ENCODE measurements around the gene NT5C.
A peak's percentile ranks its signal among the peaks of the same experiment; 100 is the strongest.
"Not testable (repeated sequence)": the region's sequence is repeated elsewhere in the genome, so short reads cannot be mapped to it uniquely, and the experiment has no call there.

Gene NT5C

DNA sequence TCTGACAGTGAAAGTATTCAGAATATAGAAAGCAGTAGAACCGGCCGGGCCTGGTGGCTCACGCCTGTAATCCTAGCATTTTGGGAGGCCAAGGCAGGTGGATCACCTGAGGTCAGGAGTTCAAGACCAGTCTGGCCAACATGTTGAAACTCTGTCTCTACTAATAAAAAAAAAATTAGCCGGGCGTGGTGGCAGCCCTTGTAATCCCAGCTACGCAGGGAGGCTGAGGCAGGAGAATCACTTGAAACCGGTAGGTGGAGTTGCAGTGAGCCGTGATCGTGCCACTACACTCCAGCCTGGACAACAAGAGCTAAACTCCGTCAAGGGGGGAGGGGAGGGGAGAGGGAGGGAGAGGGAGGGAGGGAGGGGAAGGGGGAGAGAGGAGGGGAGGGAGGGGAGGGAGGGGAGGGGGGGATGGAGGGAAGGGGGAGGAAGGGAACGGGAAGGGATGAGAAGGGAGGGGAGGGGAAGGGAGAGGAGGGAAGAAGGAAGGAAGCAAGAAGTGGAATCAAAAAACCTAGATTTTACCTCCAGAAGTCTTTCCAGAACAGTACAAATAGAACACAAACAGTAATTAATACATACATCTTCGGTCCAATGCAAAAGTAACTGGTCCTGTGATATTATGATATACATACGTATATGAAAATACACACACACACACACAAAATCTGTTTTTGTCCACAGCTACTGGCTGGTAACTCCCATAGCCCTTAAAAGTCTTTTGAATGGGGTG is 10.9 kb upstream of the NT5C start:
- DNase-seq, result no peak

DNA sequence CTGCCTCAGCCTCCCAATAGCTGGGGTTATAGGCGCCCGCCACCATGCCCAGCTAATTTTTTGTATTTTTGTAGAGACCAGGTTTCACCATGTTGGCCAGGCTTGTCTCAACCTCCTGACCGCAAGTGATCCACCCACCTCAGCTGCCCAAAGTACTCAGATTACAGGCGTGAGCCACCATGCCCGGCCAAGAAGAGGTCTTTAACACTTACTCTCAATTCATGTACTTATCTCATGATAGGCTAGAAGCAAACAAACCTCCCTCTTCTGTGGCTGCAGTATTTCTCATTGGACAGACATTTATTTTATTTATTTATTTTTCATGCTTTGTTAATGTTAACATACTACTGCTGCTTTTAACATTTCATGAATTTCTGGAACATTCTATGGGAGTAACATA is 7.0 kb upstream of the NT5C start:
- no peak for DNase-seq

DNA sequence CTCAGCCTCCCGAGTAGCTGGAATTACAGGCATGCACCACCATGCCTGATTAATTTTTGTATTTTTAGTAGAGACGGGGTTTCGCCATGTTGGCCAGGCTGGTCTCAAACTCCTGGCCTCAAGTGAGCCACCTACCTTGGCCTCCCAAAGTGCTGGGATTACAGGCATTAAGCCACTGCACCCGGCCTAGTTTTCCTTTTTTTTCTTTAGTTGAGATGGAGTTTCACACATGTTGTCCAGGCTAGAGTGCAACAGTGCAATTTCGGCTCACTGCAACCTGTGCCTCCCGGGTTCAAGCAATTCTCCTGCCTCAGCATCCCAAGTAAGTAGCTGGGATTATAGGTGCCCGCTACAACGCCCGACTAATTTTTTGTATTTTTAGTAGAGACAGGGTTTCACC is 6.2 kb upstream of the NT5C start:
- DNase-seq, result not testable (repeated sequence)

DNA sequence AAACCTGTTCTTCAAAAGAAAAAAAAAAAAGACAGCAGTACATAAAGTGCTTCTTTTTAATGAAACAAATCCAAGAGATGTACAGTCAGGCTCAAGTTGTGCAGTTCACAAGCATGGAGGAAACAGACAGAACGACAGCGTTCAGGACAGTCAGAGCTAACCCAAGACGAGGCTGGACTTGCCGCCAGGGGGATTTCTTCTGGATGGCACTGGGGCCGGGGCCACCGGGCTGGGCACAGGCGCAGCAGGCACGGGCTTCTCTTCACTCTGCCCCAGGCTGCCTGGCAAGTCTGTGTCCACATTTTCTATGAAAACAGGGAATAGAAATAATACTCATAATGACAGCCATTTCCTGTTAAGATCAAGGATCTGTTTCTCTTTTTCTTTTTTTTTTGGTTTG is 4.4 kb upstream of the NT5C start:
- no peak for DNase-seq

DNA sequence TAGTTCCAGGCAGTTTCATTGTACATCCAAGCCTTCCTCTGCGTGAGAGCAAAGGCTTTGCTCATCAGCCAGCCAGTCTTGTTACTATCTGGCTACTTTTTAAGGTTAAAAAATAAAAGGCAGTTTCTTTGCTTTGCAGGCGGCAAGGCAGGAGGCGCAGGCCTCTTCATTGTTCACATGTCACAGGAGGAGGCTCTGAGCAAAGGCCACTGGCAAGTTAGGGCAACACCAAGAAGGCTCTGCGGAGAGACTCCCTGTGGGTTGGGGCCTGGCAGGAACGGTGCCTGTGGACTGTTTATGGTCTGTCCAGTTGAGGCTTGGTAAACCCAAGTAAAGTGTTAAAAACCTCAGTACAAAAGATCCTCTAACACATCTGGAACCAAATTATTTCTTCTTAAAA is 3.9 kb upstream of the NT5C start:
- no peak for DNase-seq

DNA sequence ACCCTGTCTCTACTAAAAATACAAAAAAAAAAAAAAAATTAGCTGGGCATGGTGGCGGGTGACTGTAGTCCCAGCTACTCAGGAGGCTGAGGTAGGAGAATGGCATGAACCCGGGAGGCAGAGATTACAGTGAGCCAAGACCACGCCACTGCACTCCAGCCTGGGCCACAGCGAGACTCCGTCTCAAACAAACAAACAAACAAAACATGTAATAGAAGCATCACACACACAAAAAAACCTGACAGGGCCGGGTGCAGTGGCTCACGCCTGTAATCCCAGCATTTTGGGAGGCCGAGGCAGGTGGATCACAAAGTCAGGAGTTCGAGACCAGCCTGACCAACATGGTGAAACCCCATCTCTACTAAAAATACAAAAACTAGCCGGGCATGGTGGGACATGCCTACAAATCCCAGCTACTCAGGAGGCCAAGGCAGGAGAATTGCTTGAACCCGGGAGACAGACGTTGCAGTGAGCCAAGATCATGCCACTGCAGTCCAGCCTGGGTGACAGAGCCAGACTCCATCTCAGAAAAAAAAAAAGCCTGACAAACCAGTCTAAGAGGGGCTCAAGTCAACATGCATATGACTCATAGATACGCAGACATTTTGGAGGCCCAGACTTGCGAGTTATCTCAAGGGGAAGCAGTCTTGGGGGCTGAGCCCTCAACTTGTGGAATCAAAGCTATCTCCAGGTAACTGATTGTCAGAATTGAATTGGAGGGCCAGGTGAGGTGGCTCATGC is 2.2 kb upstream of the NT5C start:
- not testable (repeated sequence) for DNase-seq

DNA sequence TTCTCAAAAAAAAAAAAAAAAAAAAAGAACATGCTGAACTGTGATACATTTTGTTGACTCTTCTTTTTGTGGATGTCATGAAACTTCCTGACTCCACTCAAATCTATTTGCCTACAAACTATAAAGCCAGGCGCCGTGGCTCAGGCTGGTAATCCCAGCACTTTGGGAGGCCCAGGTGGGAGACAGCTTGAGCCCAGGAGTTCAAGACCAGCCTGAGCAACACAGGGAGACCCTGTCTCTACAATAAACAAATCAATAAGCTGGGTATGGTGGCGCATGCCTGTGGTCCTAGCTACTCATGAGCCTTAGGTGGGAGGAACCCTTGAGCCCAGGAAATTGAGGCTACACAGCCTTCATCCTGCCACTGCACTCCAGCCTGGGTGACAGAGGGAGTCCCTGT is 1.5 kb upstream of the NT5C start:
- DNase-seq, result no peak

DNA sequence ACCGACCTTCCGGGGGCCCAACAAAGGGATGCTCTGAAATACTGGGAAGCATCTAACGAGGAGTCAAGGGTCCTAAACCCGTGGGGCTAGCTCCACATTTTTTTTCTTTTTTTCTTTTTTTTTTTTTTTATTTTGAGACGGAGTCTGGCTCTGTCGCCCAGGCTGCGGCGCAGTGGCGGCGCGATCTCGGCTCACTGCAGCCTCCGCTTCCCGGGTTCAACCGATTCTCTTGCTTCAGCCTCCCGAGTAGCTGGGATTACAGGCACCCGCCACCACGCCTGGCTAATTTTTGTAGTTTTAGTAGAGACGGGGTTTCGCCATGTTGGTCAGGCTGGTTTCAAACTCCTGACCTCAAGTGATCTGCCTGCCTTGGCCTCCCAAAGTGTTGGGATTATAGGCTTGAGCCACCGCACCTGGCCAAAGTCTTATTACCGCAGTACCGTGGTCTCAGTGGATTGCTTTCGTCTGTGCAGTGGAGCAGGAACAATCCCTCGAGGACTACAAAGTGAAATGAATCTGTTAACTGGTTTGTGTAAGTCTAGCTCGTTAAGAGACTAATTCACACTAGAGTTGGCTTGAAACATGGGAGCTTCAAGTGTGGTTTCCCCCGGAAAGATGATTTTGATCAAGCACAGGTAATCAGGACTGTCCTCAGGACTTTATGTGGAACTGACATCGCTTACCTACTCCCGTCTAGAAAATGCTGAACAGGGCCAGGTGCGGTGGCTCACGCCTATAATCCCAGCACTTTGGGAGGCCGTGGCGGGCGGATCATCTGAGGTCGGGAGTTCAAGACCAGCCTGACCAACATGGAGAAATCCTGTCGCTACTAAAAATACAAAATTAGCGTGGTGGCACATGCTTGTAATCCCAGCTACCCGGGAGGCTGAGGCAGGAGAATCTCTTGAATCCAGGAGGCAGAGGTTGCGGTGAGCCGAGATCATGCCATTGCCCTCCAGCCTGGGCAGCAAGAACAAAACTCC is 767 bp upstream of the NT5C start:
- not testable (repeated sequence) for DNase-seq

DNA sequence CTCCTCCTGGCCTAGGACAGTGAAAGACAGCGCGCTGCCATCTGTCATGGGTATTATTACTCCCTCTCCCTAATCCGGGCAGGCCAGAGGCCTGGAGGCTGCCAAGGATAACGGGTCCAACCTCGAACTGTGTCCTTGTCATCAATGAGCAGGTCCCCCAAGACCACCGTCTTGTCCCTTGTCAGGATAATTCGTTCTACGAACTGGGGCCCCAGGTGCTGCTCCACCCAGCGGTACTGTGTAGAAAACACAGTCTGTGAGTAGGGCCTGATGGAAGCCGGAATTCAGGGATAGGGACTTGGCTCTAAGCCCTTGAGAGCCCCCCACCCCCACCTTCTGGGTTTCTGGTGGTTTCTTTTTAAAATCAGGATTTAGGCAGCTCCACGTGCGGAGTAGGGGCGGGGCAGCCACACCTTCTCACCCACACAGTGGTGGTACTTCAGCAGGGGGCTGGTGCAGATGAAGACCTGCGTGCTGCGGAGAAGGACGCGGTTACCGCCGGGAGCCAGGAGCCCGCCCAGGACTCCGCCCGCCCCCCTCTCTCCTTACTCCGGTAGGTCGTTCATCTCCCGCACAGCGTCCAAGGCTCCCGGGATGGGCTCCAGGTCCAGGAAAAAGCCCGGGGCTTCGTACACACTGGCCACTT is 787 bp downstream of the NT5C start:
- DNase-seq, result peak; percentile 46

DNA sequence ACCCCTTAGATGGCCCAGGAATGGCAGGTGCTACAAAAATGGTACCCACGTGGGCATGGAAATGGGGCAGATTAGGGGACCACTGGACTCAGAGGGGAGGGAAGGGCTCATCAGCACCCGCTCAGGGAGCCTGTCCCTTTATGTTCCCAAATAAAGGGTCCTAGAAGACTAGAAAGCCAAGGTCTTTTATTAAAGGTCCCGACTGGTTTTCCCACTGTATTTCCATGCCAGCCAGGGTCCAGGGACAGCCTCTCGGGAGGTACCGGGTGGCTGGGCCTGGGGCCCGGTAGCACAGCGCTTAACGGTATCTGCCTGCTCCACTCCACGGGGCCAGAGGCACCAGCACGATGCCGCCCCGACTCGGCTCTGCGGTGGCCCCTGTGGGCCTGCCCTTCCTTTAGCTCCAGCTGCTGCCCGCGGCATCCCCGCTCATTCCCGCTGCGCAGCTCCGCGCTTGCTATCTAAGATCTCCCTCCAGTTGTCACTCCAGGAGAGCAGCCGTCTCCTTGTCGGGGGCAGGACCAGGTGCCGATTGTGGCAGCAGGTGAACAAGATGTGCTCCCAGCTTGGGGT is 1.4 kb downstream of the NT5C start:
- no peak for DNase-seq

DNA sequence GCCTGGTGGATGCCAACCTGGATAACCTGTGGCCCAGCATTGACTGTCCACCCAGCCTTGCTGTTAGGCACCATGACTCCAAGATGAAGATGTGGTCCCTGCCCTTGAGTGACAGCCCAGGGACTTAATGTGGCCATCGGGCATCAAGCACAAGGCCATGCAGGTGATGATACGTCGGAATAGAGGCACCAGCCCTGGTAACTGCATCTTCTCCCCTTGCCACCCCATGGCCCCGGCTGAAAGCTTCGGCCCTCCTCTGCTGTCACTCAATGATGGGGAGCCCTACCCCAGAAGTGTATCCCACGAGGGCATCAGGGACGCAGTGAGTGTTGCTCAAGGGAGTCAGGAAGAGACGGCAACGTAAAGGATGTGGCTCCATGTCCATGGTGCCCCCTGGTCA is 2.0 kb downstream of the NT5C start:
- DNase-seq, result no peak

DNA sequence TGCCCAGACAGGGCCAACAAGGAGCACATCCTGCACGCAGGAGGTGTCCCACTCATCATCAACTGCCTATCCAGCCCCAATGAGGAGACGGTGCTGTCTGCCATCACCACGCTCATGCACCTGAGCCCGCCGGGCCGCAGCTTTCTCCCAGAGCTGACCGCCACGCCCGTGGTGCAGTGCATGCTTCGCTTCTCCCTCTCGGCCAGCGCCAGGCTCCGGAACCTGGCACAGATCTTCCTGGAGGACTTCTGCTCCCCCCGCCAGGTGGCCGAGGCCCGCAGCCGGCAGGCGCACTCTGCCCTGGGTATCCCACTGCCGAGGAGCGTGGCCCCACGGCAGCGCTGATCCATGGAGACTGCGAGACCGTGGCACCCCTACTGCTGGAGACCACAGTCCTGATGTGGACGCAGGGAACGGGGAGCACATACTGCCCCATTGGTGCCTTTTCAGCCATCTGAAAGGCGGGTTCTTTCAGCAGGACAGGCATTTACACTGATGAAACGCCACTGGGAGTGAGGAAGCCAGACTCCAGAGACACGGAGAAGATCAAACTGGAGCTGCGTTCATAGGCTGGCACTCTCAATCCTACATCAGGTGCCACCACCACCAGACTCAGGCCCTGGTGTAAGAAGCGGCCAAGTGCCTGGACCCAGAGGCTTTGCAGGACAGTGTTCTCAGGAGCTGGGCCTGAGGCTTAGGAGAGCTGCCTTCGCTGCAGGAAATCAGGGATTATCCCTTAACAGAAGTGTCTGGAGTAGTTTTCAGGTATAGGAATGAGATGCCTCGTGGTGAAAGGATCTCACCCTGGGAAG is 2.6 kb downstream of the NT5C start:
- DNase-seq, result no peak

DNA sequence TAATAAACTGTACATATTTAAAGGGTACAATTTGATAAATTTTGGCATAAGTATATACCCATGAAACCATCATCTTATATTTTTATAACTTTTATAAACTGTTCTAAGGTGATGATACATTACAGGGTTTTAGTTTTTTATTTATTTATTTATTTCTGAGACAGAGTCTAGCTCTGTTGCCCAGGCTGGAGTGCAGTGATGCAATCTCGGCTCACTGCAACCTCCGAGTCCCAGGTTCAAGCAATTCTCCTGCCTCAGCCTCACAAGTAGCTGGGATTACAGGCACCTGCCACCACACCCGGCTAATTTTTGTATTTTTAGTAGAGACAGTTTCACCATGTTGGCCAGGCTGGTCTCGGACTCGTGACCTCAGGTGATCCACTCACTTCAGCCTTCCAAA is 3.6 kb downstream of the NT5C start:
- not testable (repeated sequence) for DNase-seq

DNA sequence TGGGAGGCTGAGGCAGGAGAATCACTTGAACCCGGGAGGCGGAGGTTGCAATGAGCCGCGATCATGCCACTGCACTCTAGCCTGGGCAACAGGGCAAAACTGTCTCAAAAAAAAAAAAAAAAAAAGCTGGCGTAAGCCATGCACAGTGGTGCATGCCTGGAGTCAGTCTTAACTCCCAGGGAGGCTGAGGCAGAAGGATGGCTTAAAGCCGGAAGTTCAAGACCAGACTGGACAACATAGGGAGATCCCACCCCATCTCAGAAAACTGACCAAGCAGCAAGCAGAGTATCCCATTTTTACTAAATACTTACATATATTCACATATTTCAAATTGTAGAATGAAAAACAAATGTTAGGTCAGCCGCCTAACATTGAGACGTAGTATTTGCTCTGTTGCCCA is 4.6 kb downstream of the NT5C start:
- no peak for DNase-seq

DNA sequence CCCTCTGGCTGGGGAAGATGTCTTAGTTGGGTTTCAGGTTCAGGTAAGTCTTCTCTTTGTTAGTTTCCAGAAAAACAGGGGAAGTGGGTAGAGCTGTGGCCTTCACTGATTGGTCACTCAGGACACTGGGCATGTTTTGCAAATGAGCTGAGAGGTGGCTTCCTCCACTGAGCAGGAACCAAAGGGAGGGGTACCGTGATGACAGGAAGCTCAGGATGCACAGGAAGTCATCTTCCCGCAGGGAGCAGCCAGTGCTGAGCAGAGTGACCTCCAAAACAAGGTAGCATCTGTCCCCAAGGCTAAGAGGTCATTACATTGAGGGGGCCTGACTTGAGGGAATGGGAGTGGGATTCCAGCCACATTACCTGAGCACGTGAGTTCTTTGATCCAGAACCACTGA is 5.6 kb downstream of the NT5C start:
- no peak for DNase-seq

DNA sequence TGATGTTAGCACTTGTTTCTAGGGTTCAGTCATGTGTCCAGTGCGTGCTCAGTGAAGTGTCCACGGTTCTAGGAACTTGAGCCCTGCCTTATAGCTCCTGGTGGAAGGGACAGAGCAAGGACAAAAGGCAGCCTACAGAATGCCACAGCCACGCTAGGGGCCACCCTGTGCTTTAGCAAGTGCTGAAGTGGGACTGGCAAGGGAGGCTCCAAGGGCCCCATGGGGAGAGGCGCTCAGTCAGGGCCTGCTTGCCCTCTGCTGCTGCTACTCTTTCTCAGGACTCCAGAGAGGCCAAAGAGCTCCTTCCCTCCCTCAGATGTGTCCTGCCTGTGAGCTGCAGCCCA is 6.8 kb downstream of the NT5C start:
- no peak for DNase-seq

DNA sequence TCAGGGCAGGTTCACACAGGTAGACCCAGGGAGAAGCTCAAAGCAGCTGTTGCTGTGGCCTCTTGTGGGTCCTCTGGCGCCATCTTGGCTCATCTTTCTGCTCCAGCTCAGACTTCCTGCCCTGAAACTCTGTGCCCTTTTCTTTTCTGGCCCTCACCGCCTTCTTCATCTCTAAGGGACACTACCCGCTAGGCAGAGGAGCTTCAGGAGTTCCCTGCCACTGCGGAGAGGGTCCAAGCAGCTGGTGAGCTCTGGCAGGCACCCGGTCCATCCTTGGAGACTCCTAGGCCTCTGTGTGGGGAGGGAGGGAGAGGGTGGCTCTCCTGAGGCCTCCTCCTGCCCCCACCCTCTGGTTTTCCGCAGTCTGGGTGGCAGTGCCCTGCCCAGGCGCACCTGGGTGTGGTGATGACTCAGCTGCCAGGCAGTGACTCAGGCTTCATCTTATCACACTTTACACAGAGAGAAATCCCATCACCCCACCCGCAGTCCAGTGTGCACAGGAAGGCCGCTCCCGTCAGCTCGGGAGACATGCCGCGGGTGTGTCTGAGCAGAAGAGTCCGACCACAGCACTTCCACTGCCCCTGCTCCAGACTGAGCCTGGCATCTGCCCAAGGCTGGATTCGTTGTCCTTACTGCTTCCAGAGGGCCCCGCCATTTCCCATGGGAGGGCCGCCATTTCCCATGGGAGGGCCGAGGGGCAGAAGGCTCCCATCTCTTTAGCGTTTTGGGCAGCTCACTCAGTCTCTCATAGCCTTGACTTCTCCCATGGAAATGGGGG is 7.3 kb downstream of the NT5C start:
- DNase-seq, result no peak

DNA sequence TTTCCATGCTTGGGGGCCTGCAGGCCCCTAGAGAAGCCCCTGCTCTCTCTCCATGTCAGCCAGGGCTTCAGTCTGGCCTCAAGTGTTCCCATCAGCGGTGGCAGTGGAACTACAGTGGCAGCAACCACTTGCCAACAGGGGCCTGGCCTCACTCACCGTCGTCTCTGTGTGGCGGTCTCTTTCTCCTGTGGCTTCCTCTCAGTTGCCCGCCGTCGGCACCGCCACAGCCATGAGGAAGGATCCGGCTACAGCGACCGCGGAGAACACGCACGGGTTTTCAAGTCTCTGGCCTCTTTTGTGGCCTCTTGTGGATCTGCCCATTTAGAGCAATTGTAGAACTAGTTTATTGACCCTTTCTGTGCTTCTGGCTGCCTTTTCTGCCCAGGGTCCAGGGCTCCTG is 13.2 kb downstream of the NT5C start:
- no peak for DNase-seq

DNA sequence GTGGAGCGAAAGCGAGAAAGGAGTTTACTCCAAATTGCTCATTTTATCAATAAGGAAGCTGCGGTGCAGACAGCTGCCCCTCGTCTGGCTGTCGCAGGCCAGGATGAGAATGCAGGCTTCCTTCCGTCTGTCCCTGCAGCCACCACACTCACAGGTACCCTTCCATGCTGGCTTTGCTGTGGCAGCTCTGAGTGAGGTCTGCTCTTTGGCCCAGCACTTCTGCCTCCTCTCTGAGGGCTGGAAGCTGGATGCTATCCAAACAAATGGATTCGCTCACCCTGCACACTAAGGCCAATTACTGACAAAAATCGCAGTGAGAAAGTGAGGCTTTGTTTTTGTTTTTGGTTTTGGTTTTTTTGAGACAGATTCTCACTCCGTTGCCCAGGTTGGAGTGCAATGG is 14.8 kb downstream of the NT5C start:
- DNase-seq, result no peak

DNA sequence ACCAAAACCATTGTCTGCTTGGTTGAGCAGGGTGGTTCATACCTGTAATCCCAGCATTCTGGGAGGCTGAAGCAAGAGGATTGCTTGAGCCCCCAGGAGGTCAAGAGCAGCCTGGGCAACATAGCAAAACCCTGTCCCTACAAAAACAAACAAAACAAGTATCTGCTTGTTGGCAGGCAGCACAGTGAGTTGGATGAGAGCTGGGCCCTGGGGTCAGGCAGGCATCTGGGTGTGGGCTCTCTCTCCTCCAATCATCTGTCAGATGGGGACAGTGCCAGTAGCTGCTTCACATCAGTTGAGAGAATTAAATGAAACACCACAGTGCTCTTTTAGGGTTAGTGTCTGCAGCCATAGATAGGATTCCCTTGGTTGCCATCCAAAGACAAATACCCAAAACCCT is 16.0 kb downstream of the NT5C start:
- DNase-seq, result no peak
